GM23248 (cell line): ENCODE data around the gene NT5M.

ENCODE experiments used
- EZH2 ChIP-seq: fragments of 200-600 bp; sonication (generic); IDR thresholded peaks from 2 replicates; pipeline ENCODE4 v1.6.1; 2018; ENCODE audit warnings: antibody characterized with exemption, mild to moderate bottlenecking; ENCODE audit not compliant: insufficient read depth, poor library complexity, severe bottlenecking
- EZH2phosphoT487 ChIP-seq: fragments of 200-600 bp; sonication (generic); IDR thresholded peaks from 2 replicates; pipeline ENCODE4 v1.6.1; 2018; ENCODE audit warnings: antibody characterized with exemption, moderate library complexity, mild to moderate bottlenecking, low read depth; ENCODE audit not compliant: insufficient read depth

- TF ChIP-seq EZH2phosphoT487 (no peak), EZH2 (no peak)
Observed at GRCh38 chr17:17298108-17298507, 5.1 kb upstream of the NT5M start.
